ENCODE results near the gene RALA.

RALA gene

DNA sequence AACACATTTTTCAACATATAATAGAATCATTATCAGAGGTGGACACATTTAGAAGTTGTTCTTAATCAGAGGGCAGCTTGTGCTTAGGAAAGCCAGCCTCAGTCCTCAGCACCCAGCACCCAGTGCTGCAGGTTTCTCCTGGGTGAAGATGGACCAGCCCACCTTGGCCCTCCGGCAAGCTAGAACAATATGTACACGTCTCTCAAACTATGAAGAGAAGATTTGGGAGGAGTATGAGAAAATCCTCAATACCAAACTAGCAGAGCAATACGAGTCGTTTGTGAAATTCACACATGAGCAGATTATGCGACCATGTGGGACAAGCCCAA, 13.5 kb upstream of the RALA start:
- no peak for DNase-seq (ENCODE audit: low read depth in 2 of 3, low spot score in 2 of 3)

- no peak for DNase-seq (ENCODE audit: low read depth in 2 of 3, low spot score in 2 of 3)
Observed at GRCh38 chr7:39613577-39613976, 9.8 kb upstream of the RALA start.

GRCh38 chr7:39614299-39614698, 9.1 kb upstream of the RALA start:
- no peak for DNase-seq (ENCODE audit: low read depth in 2 of 3, low spot score in 2 of 3)

GRCh38 chr7:39615350-39615975, 7.9 kb upstream of the RALA start:
- DNase-seq (ENCODE audit: low read depth in 2 of 3, low spot score in 2 of 3), result no peak

- DNase-seq (ENCODE audit: low read depth in 2 of 3, low spot score in 2 of 3), result no peak
Observed at GRCh38 chr7:39616138-39616537, 7.2 kb upstream of the RALA start.

- no peak for DNase-seq (ENCODE audit: low read depth in 2 of 3, low spot score in 2 of 3)
Observed at GRCh38 chr7:39617005-39617404, 6.4 kb upstream of the RALA start.

DNA sequence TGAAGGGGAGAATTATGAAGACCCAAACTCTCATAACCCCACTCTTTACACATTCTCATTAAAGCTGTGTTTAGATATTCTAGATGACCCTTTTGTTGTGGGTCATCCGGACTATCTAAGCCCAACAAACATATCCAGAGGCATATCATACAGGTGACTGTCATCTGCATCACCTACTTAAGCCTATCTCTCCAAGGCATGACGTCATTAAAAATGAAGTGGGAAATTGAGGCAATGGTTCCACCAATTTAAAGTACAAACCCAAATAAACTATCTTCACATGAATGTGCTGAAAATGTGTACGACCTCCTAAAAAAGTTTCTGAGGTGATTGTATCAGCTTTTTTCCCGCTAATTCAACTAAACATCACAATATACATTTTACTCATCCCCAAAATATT, 4.5 kb upstream of the RALA start:
- DNase-seq (ENCODE audit: low read depth in 2 of 3, low spot score in 2 of 3), result no peak

DNA sequence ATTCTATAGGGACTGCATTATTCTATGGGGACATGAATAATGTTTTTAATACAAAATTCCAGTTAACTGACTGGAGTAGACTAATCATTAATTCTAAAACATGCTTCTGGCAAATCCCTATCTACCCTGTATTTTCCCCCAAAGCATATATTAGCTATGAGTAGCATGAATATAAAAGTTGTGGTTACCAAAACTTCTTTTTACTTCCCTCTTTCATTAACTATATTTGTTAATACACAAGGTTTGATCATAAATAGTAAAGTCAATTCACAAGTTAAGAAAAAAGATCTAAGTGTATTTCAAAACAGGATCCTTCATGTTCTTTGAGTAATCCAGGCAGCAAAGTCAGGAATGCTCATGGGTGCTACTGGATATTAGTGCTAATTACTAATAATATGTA, 2.9 kb upstream of the RALA start:
- DNase-seq (ENCODE audit: low read depth in 2 of 3, low spot score in 2 of 3), result no peak

DNA sequence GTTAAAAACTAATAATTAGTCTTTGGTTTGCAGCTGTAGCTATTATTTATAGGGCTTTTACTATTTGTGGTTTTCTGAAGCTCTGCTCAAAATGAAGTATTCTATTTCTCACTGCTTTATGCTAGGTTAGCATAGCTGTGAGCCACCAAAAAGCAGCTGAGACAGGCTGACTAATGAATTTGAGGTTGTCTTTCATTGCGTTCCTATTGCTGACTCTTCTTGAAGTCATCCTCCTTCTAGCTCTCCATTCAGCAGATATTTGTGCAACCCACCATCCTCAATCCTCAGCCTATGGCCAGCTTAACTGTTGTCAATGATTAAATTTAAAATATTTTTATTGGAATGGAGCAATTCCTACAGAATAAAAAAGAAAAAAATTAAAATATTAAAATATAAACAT, 2.1 kb upstream of the RALA start:
- no peak for DNase-seq (ENCODE audit: low read depth in 2 of 3, low spot score in 2 of 3)

- DNase-seq (ENCODE audit: low read depth in 2 of 3, low spot score in 2 of 3), result no peak
Observed at GRCh38 chr7:39621784-39622411, 1.5 kb upstream of the RALA start.

- DNase-seq (ENCODE audit: low read depth in 2 of 3, low spot score in 2 of 3), result no peak
Observed at GRCh38 chr7:39622609-39623008, 763 bp upstream of the RALA start.

GRCh38 chr7:39623732-39624441, 515 bp downstream of the RALA start:
- DNase-seq (ENCODE audit: low read depth in 2 of 3, low spot score in 2 of 3), result no peak

- no peak for DNase-seq (ENCODE audit: low read depth in 2 of 3, low spot score in 2 of 3)
Observed at GRCh38 chr7:39624442-39624807, 1.1 kb downstream of the RALA start.

DNA sequence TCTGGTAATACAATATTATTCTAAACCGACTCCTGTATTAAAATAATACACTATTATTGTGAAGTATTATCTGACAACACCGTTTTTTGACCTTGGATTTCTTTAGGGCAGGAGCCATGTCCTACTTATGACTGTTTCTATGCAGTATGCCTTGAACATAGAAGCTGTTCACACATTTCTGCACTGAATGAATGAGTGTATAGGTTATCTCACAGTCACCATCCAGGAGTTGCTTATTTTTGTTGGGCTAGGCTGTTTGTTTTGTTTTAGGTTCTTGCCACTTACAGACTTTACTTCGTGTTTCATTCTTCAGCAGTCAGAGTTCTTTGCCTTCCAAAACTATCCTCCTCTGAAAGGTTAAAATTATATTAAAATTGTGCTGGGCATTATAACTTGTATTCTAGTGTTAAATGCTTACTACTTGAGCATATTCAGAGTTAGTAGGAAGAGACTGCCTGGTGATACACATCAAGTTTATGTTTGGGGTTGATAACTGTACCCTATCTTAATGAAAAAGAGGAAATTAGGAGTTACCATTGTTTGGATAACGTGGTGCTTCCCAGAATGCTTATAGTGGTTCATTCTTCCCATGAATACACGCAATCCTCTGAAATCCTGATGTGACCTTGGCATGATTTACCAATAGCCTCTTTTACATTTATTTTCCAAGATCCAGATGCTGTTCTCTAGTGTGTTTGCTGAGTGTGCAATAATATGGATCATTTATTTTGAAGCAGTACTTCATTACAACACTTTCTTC, 1.7 kb downstream of the RALA start:
- no peak for DNase-seq (ENCODE audit: low read depth in 2 of 3, low spot score in 2 of 3)

DNA sequence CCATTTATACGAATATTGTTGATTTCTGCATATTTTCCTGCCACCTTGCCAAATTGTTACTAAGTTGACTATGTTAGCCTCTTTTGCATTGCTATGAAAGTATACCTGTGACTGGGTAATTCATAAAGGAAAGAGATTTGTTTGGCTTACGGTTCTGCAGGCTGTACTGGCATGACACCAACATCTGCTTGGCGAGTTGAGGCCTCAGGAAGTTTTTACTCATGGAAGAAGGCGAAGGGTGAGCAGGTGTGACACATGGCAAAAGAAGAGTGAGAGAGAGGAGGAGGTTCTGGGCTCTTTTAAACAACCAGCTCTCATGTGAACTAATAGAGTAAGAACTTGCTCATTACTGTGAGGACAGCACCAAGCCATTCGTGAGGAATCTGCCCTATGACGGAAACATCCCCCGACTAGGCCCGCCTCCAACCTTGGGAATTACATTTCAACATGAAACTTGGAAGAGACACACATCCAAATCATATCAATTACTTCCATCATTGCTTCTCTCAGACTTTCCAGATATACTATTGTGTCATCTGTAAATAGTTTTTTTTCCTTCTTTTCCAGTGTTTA, 8.4 kb downstream of the RALA start:
- no peak for DNase-seq (ENCODE audit: low read depth in 2 of 3, low spot score in 2 of 3)

DNA sequence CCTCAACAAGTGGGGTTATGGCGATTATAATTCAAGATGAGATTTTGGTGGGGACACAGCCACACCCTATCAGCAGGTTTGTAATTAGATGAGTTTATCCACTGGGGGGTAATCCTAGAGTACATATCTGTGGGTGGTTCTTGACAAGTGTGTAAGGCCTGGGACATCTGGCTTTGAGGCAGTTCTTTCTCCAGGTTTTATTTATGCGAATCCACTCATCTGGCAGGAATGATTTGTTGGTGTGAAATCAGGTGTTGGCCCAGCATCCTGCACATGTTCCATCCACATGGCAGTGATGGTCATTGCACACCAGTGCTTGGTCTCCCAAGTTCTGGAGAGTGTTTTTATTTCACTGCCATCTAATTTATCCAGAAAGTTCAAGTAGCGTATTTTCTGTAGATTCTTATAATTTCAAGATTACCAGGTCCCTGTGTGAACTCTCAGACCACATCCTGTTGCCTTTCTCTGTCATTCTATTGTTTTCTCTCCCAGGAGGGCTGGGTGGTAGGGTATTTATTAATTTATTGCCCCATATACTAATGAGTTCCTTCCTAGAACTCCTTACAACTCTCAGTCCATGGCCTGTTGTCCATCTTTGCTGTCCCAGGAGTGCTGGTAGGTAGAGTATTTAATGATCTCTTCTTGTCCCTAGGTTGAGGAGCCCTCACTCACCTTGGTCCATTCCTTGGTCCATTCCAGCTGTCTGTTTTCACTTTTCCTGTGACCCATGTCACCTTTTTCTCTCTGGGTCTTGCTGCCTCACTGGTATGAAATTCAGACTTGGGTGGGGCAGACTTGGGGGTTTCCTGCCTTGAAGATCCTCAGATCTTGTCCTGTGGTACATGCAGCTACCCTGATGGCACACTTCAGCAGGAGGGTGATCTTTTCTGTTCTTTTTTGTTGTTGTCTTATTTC, 10.4 kb downstream of the RALA start:
- DNase-seq (ENCODE audit: low read depth in 2 of 3, low spot score in 2 of 3), result no peak

DNA sequence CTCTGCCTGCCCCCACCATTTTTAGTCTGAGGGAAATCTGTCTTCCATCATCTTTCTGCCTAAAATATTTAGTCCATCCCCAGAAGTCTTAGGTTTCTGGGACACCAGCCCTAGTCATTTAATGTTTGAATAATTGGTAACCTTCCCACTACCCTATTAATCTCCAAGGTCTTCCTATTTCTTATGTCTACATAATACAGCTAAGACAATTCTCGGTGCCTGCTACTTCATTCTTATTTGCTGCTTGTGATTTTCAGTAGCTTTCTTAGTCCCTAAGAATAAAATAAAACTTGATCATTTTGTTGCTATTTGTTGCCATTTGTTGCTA, 11.1 kb downstream of the RALA start:
- DNase-seq (ENCODE audit: low read depth in 2 of 3, low spot score in 2 of 3), result no peak

DNA sequence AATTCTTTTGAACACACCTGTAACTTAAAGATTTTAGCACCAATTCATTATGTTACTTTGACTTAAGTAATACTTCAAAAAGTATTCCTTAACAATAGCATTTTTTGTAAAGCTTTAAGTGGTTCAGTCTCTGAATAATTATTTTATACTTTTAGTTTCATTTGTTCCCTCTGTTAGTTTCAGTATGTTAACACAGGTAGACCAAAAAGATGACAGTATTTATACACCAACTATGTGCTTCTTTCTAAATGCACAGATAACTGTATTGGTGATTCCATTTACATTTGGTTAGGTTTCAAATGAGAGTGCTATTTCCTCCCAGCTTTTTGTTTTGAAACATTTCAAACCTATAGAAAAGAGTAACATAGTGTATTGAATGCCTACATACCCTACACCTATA, 14.0 kb downstream of the RALA start:
- no peak for DNase-seq (ENCODE audit: low read depth in 2 of 3, low spot score in 2 of 3)

DNA sequence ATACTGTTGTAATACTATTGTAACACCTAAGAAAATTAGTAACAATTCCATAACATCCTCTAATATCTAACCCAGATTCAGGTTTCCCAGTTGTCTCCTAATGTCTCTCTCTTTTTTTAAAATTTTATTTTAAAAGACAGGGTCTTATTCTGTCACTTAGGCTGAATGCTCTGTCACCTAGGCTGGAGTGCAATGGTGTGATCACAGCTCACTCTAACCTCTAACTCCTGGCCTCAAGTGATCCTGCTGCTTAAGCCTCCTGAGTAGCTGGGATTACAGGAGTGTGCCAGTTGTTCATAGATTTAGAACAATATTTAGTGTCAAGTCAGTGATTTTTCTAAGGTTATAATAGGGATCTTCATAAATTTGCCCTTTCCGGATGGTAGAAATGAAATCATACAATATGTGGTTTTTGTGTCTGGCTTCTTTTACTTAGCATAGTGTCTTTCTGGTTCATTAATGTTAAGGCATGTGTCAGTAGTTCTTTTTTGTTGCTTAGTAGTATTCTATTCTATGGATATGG, 14.7 kb downstream of the RALA start:
- DNase-seq (ENCODE audit: low read depth in 2 of 3, low spot score in 2 of 3), result no peak

DNA sequence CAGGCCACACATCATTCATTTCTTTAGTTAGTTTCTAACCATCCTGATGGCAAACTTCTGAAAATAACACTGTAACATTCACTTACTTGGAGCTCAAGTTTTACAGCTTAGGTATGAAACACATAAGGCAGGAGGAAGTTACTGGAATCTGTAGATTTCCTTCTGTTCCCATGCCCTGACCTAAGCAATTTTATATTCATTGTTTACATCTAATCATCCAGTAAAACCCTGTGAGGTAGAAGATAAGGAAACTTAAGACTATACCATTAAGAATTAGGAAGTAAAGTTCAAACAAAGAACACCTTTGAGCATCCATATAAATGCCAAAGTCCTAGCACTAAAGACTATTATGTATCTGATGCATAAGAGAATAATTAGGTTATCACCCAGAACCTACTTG, 19.5 kb downstream of the RALA start:
- DNase-seq (ENCODE audit: low read depth in 2 of 3, low spot score in 2 of 3), result no peak

- DNase-seq (ENCODE audit: low read depth in 2 of 3, low spot score in 2 of 3), result no peak
Observed at GRCh38 chr7:39644170-39644569, 20.8 kb downstream of the RALA start.
